ENCODE measurements around the gene ARL6.

GRCh38 chr3:97821774-97822358 lies 57.3 kb downstream of the ARL6 start, which contains the start of gene CRYBG3:
- TF ChIP-seq, protein P1, sequence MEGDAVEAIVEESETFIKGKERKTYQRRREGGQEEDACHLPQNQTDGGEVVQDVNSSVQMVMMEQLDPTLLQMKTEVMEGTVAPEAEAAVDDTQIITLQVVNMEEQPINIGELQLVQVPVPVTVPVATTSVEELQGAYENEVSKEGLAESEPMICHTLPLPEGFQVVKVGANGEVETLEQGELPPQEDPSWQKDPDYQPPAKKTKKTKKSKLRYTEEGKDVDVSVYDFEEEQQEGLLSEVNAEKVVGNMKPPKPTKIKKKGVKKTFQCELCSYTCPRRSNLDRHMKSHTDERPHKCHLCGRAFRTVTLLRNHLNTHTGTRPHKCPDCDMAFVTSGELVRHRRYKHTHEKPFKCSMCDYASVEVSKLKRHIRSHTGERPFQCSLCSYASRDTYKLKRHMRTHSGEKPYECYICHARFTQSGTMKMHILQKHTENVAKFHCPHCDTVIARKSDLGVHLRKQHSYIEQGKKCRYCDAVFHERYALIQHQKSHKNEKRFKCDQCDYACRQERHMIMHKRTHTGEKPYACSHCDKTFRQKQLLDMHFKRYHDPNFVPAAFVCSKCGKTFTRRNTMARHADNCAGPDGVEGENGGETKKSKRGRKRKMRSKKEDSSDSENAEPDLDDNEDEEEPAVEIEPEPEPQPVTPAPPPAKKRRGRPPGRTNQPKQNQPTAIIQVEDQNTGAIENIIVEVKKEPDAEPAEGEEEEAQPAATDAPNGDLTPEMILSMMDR (conservative IDR thresholded peaks at IDR 0.05; ENCODE audit: low read length), result peak; percentile 26; the same call in 1 of the 2 replicates
- no peak for TF ChIP-seq EZH2phosphoT487 (IDR thresholded peaks at IDR 0.05; ENCODE audit: borderline replicate concordance)

Data from Loucy (cell line).